ENCODE results near the gene RND1. TPM values are rescaled to one million over a fixed set of nuclear protein-coding genes. Genes with fewer than 3 reads are reported as not detected.
A peak's percentile ranks its signal among the peaks of the same experiment; 100 is the strongest.
"Not testable (repeated sequence)": the region's sequence is repeated elsewhere in the genome, so short reads cannot be mapped to it uniquely, and the experiment has no call there.

Gene RND1
- under 1 TPM in 3 of 4 donors, not detected in 1; 0.15 to 0.64 (median 0.19) TPM for total RNA-seq
- 1 to 10 TPM in 1 of 3 donors, under 1 TPM in 1, not detected in 1; 0.18 to 1.2 TPM for polyA plus RNA-seq
- long read RNA-seq, donor 1, result 0 reads
- long read RNA-seq, donor 2, result 0 reads

- peak; percentile 81 to 91 for DNase-seq
- peak within 1 kb of the TSS; percentile 66 for H3K4me3 ChIP-seq
- H3K27ac ChIP-seq, result no peak within 1 kb of the TSS
- 2 to 3% (median 3%) methylated on average over 32 of the region's 32 CpGs for WGBS, 3 donors
- H3K36me3 ChIP-seq (ENCODE audit: insufficient read depth in 1 of 2, low read depth in 1 of 2), result no peaks in the 10 kb centered on the region
- intact Hi-C loops (cut with DNase I), result no loop called here
- peaks cover 4% of the 10 kb centered on the region for H3K4me1 ChIP-seq
- TF ChIP-seq, protein P1, sequence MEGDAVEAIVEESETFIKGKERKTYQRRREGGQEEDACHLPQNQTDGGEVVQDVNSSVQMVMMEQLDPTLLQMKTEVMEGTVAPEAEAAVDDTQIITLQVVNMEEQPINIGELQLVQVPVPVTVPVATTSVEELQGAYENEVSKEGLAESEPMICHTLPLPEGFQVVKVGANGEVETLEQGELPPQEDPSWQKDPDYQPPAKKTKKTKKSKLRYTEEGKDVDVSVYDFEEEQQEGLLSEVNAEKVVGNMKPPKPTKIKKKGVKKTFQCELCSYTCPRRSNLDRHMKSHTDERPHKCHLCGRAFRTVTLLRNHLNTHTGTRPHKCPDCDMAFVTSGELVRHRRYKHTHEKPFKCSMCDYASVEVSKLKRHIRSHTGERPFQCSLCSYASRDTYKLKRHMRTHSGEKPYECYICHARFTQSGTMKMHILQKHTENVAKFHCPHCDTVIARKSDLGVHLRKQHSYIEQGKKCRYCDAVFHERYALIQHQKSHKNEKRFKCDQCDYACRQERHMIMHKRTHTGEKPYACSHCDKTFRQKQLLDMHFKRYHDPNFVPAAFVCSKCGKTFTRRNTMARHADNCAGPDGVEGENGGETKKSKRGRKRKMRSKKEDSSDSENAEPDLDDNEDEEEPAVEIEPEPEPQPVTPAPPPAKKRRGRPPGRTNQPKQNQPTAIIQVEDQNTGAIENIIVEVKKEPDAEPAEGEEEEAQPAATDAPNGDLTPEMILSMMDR (IDR thresholded peaks at IDR 0.05), result no peak
- H3K9me3 ChIP-seq, result no peaks in the 10 kb centered on the region
- peak; percentile 96 to 100 (median 98) for ATAC-seq
- peaks cover 0 to 7% (median 5%) of the 10 kb centered on the region in 3 donors for H3K27me3 ChIP-seq (ENCODE audit: insufficient read depth in 3 of 3, low read length in 2 of 3)
Measured at GRCh38 chr12:48865281-48866051, at the start of gene RND1. Gene RND1 (minus strand): TSS chr12:48865870. CDS start chr12:48865767, 103 bp downstream.

DNA sequence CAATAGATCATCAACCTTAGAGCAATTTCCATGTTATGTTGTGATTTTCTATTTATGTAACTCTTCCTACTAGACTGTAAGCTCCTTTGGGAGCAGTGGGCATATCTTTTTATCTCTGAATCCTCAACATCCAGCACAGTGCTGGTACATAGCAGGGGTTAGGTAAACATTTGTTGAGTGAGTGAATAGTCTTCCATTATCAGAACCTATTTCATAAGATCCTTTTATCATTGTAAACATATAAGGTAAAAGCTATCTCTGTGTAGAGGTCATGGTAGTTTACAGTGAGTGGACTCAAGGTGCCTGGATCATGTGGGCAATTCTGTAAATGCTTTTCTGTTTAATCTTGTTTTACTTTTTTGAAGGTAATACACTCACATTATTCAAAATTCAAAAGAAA is 44.5 kb upstream of the RND1 start:
- H3K27ac ChIP-seq, result no peak overlapping the region
- H3K4me3 ChIP-seq, result no peak overlapping the region
- peaks cover 0 to 14% (median 0%) of the 10 kb centered on the region in 3 donors for H3K27me3 ChIP-seq (ENCODE audit: insufficient read depth in 3 of 3, low read length in 2 of 3)
- ATAC-seq, result no peak
- no peaks in the 10 kb centered on the region for H3K4me1 ChIP-seq
- H3K36me3 ChIP-seq (ENCODE audit: insufficient read depth in 1 of 2, low read depth in 1 of 2), result no peaks in the 10 kb centered on the region
- TF ChIP-seq, protein P1 (IDR thresholded peaks at IDR 0.05), result no peak
- intact Hi-C loops (cut with DNase I), result no loop called here
- no peaks in the 10 kb centered on the region for H3K9me3 ChIP-seq
- no peak for DNase-seq

- DNase-seq; H3K27ac ChIP-seq; H3K4me3 ChIP-seq; ATAC-seq; H3K9me3 ChIP-seq; intact Hi-C loops (cut with DNase I); H3K4me1 ChIP-seq; H3K36me3 ChIP-seq (ENCODE audit: insufficient read depth in 1 of 2, low read depth in 1 of 2): not testable (repeated sequence)
- WGBS, 3 donors, result 85 to 94% (median 86%) methylated on average over 11 of the region's 11 CpGs
- H3K27me3 ChIP-seq (ENCODE audit: insufficient read depth in 3 of 3, low read length in 2 of 3), result peaks cover 0 to 15% (median 0%) of the 10 kb centered on the region in 3 donors
Measured at GRCh38 chr12:48909698-48910097, 44.0 kb upstream of the RND1 start.

DNA sequence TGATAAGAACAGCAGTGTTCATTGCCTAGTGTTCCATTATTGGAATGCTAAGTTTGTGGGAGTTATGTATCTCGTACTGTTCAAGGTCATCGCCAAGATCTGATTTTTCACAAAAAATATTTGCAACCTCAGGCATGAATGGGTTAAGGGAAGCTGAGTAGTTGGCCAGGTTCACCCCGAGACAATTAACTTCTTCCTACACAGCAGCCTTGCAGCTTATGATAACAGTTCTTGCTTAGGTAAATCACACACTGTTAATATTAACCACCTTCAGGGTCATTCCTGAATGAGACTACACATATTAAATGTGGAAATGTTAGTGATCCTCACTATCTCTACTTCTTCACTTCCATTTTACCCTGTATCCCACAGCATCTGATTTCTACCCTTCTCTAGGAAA is 41.6 kb upstream of the RND1 start:
- Histone ChIP-seq H3K27ac (no peak overlapping the region), H3K4me1 (no peaks in the 10 kb centered on the region), H3K4me3 (no peak overlapping the region), H3K36me3 (ENCODE audit: insufficient read depth in 1 of 2, low read depth in 1 of 2) (no peaks in the 10 kb centered on the region), H3K27me3 (ENCODE audit: insufficient read depth in 3 of 3, low read length in 2 of 3) (peaks cover 0 to 28% (median 4%) of the 10 kb centered on the region in 3 donors), H3K9me3 (no peaks in the 10 kb centered on the region)
- DNase-seq, result no peak
- ATAC-seq, result no peak
- WGBS, 3 donors, result 57 to 59% (median 58%) methylated on average over 3 of the region's 3 CpGs
- intact Hi-C loops (cut with DNase I), result no loop called here
- TF ChIP-seq, protein P1 (IDR thresholded peaks at IDR 0.05), result no peak

GRCh38 chr12:48903982-48904411 is 38.3 kb upstream of the RND1 start:
- DNase-seq (peak; percentile 75 to 77), ATAC-seq (peak in 3 of 4 donors; percentile 75 to 86 (median 78))
- WGBS, 3 donors, result 1 to 3% (median 2%) methylated on average over 19 of the region's 19 CpGs
- Histone ChIP-seq H3K27me3 (ENCODE audit: insufficient read depth in 3 of 3, low read length in 2 of 3) (peaks cover 0 to 28% (median 4%) of the 10 kb centered on the region in 3 donors), H3K27ac (no peak overlapping the region), H3K9me3 (no peaks in the 10 kb centered on the region), H3K4me3 (peak overlapping the region; percentile 55), H3K4me1 (no peaks in the 10 kb centered on the region), H3K36me3 (ENCODE audit: insufficient read depth in 1 of 2, low read depth in 1 of 2) (no peaks in the 10 kb centered on the region)
- intact Hi-C loops (cut with DNase I), result no loop called here
- TF ChIP-seq, protein P1 (IDR thresholded peaks at IDR 0.05), result peak; percentile 43
